ENCODE results near the gene CPSF7. TPM values are rescaled to one million over a fixed set of nuclear protein-coding genes. Genes with fewer than 3 reads are reported as not detected.

CPSF7 gene
- total RNA-seq, 2 donors from 2014 or later: 34.0 to 44.5 TPM

GRCh38 chr11:61354208-61354607 lies 75.6 kb downstream of the CPSF7 start:
- no peak overlapping the region for H3K27ac ChIP-seq
- peaks cover 4 to 13% of the 10 kb centered on the region in 2 donors for H3K36me3 ChIP-seq (replicated peaks in 1 of 2; ENCODE audit: insufficient read depth in 1 of 2, low read depth in 2 of 2)
- 87 to 92% methylated on average over 2 of the region's 2 CpGs for WGBS, 2 donors

GRCh38 chr11:61353131-61354067 lies 76.4 kb downstream of the CPSF7 start:
- no peak for TF ChIP-seq POLR2A (IDR thresholded peaks at IDR 0.05)
- Histone ChIP-seq H3K4me1 (no peaks in the 10 kb centered on the region), H3K27me3 (no peaks in the 10 kb centered on the region), H3K36me3 (replicated peaks in 1 of 2; ENCODE audit: insufficient read depth in 1 of 2, low read depth in 2 of 2) (peaks cover 4 to 17% of the 10 kb centered on the region in 2 donors), H3K27ac (no peak overlapping the region), H3K9me3 (no peaks in the 10 kb centered on the region), H3K4me3 (no peak overlapping the region)
- 83 to 93% methylated on average over 11 to 15 of the region's 15 CpGs for WGBS, 2 donors
- DNase-seq: no peak
- intact Hi-C loops (cut with DNase I): no loop called here
- ATAC-seq: no peak

More at GRCh38 chr11:61354208-61354607, 75.6 kb downstream of the CPSF7 start:
- H3K4me1 ChIP-seq: no peaks in the 10 kb centered on the region
- intact Hi-C loops (cut with DNase I): no loop called here
- no peak for ATAC-seq
- DNase-seq: no peak
- TF ChIP-seq CTCF (IDR thresholded peaks at IDR 0.05): no peak
- no peak for TF ChIP-seq POLR2A (IDR thresholded peaks at IDR 0.05)
- H3K27me3 ChIP-seq: no peaks in the 10 kb centered on the region
- H3K9me3 ChIP-seq: no peaks in the 10 kb centered on the region
- H3K4me3 ChIP-seq: no peak overlapping the region

Small RNA genes lying within 50 kb of the gene (small RNA-seq; reads per million reads assigned to genes)
- gene RN7SL23P: not detected

Other genes starting within 250 kb of the CPSF7 start
- 10 to 100 TPM in 1 of 2 donors, not detected in 1; 26.4 TPM for gene PGA3, start 226.5 kb downstream of the CPSF7 start, total RNA-seq
- 100 to 1,000 TPM in 1 of 2 donors, not detected in 1; 120 TPM for gene PGA4, start 207.6 kb downstream of the CPSF7 start, total RNA-seq
- gene PGA5, start 188.8 kb downstream of the CPSF7 start, total RNA-seq: 10 to 100 TPM in 1 of 2 donors, not detected in 1; 10.9 TPM
- gene VWCE, start 134.7 kb downstream of the CPSF7 start, total RNA-seq: 1 to 10 TPM in 1 of 2 donors, not detected in 1; 4.3 TPM
- gene DDB1, start 96.9 kb downstream of the CPSF7 start, total RNA-seq: 10 to 100 TPM; 70.6 to 91.0 TPM
- 10 to 100 TPM; 27.5 to 38.6 TPM for gene TKFC, start 96.7 kb downstream of the CPSF7 start, total RNA-seq
- gene CYB561A3, start 68.1 kb downstream of the CPSF7 start, total RNA-seq: 10 to 100 TPM; 26.5 to 31.3 TPM
- 10 to 100 TPM; 15.8 to 35.3 TPM for gene TMEM138, start 67.6 kb downstream of the CPSF7 start, total RNA-seq
- gene TMEM216, start 37.4 kb downstream of the CPSF7 start, total RNA-seq: 10 to 100 TPM in 1 of 2 donors, 1 to 10 TPM in 1; 8.3 to 16.8 TPM
- gene SDHAF2, start 149 bp upstream of the CPSF7 start, total RNA-seq: 10 to 100 TPM; 25.2 to 28.0 TPM
- 1 to 10 TPM; 1.6 to 2.9 TPM for gene LRRC10B, start 78.8 kb upstream of the CPSF7 start, total RNA-seq
- 10 to 100 TPM in 1 of 2 donors, 1 to 10 TPM in 1; 8.6 to 12.2 TPM for gene SYT7, start 151.1 kb upstream of the CPSF7 start, total RNA-seq

Data from body of pancreas (tissue), 4 donors.